Ishikawa (cell line): ENCODE data around the gene ZNF41.

ENCODE experiments used
- CEBPB ChIP-seq: IDR thresholded peaks from 2 replicates; pipeline ENCODE4 v1.6.1; 2012
- CREB1 ChIP-seq: IDR thresholded peaks from 2 replicates; pipeline ENCODE4 v1.6.1; 2012; ENCODE audit warnings: low read depth
- EGR1 ChIP-seq: IDR thresholded peaks from 2 replicates; pipeline ENCODE4 v1.6.1; 2012
- EP300 ChIP-seq: IDR thresholded peaks from 2 replicates; pipeline ENCODE4 v1.6.1; 2012; ENCODE audit warnings: borderline replicate concordance
- FOXM1 ChIP-seq: IDR thresholded peaks from 2 replicates; pipeline ENCODE4 v1.6.1; 2012; ENCODE audit warnings: low read depth, borderline replicate concordance
- NFIC ChIP-seq: IDR thresholded peaks from 2 replicates; pipeline ENCODE4 v1.6.1; 2012
- RAD21 ChIP-seq: IDR thresholded peaks from 2 replicates; pipeline ENCODE4 v1.6.1; 2012; ENCODE audit warnings: low read depth
- TAF1 ChIP-seq: IDR thresholded peaks from 2 replicates; pipeline ENCODE4 v1.6.1; 2012; ENCODE audit warnings: low read depth, mild to moderate bottlenecking
- TCF12 ChIP-seq: IDR thresholded peaks from 2 replicates; pipeline ENCODE4 v1.6.1; 2012; ENCODE audit warnings: low read depth
- TEAD4 ChIP-seq: IDR thresholded peaks from 2 replicates; pipeline ENCODE4 v1.6.1; 2012
- YY1 ChIP-seq: IDR thresholded peaks from 2 replicates; pipeline ENCODE4 v1.6.1; 2012; ENCODE audit warnings: low read depth
- ZBTB7A ChIP-seq: IDR thresholded peaks from 2 replicates; pipeline ENCODE4 v1.6.1; 2012; ENCODE audit warnings: low read depth
- TF ChIP-seq, protein P1 (sequence below): IDR thresholded peaks from 2 replicates; pipeline ENCODE4 v1.6.1; 2012
- TF ChIP-seq, protein P2 (sequence below): IDR thresholded peaks from 2 replicates; pipeline ENCODE4 v1.6.1; 2012; ENCODE audit warnings: low read depth, mild to moderate bottlenecking
- TF ChIP-seq, protein P3 (sequence below): IDR thresholded peaks from 2 replicates; pipeline ENCODE4 v1.6.1; 2012

ZNF41 gene

DNA sequence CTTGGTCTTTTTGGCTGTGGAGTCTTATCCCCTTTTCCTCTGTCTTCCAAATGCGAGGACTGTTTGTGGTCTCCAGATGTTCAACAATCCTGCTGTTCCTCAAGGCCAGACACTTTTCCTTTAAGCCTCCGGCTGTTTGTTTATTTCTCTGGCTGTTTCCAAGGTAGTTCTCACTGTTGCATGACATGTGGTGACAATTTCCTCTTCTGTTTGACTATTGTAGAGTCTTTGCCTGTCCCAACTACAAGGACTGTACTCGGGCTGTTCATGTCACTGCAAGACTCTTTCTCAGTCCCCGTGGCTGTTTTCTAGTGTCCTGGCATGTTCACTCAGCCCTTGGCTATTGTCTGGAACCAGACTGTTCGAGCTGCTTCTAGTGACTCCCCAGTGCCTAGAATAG lies 62.1 kb downstream of the ZNF41 start:
- TF ChIP-seq ZBTB7A (no peak), TAF1 (no peak), EP300 (no peak), TEAD4 (no peak), CREB1 (no peak), TCF12 (no peak), NFIC (no peak), EGR1 (no peak), RAD21 (no peak), CEBPB (no peak), YY1 (no peak), FOXM1 (no peak)
- TF ChIP-seq, protein P1, sequence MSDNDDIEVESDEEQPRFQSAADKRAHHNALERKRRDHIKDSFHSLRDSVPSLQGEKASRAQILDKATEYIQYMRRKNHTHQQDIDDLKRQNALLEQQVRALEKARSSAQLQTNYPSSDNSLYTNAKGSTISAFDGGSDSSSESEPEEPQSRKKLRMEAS = no peak
- TF ChIP-seq, protein P2, sequence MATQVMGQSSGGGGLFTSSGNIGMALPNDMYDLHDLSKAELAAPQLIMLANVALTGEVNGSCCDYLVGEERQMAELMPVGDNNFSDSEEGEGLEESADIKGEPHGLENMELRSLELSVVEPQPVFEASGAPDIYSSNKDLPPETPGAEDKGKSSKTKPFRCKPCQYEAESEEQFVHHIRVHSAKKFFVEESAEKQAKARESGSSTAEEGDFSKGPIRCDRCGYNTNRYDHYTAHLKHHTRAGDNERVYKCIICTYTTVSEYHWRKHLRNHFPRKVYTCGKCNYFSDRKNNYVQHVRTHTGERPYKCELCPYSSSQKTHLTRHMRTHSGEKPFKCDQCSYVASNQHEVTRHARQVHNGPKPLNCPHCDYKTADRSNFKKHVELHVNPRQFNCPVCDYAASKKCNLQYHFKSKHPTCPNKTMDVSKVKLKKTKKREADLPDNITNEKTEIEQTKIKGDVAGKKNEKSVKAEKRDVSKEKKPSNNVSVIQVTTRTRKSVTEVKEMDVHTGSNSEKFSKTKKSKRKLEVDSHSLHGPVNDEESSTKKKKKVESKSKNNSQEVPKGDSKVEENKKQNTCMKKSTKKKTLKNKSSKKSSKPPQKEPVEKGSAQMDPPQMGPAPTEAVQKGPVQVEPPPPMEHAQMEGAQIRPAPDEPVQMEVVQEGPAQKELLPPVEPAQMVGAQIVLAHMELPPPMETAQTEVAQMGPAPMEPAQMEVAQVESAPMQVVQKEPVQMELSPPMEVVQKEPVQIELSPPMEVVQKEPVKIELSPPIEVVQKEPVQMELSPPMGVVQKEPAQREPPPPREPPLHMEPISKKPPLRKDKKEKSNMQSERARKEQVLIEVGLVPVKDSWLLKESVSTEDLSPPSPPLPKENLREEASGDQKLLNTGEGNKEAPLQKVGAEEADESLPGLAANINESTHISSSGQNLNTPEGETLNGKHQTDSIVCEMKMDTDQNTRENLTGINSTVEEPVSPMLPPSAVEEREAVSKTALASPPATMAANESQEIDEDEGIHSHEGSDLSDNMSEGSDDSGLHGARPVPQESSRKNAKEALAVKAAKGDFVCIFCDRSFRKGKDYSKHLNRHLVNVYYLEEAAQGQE = no peak
- TF ChIP-seq, protein P3, sequence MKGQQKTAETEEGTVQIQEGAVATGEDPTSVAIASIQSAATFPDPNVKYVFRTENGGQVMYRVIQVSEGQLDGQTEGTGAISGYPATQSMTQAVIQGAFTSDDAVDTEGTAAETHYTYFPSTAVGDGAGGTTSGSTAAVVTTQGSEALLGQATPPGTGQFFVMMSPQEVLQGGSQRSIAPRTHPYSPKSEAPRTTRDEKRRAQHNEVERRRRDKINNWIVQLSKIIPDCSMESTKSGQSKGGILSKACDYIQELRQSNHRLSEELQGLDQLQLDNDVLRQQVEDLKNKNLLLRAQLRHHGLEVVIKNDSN = no peak

DNA sequence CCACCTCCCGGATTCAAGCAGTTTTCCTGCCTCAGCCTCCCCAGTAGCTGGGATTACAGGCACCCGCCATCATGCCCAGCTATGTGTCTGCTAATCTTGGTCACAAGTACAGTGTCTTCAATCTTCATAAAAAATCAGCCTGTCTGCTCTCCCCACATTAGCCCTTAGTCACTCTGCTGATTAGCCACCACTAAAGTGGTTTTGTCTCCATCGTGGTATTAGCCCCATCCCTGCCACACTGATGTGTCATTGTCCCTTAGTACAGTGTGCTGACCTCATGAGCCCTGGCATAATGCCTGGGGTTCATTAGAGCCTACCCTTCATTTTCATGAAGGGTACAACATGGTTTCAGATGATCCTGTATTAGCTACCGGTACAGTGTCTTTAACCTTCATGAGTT lies 62.8 kb downstream of the ZNF41 start:
- no peak for TF ChIP-seq FOXM1
- TF ChIP-seq, protein P2 = no peak
- TF ChIP-seq TEAD4 = no peak
- TF ChIP-seq CREB1 = no peak
- TF ChIP-seq EP300 = no peak
- no peak for TF ChIP-seq ZBTB7A
- TF ChIP-seq, protein P1 = no peak
- TF ChIP-seq RAD21 = no peak
- TF ChIP-seq EGR1 = no peak
- TF ChIP-seq YY1 = no peak
- TF ChIP-seq, protein P3 = no peak

DNA sequence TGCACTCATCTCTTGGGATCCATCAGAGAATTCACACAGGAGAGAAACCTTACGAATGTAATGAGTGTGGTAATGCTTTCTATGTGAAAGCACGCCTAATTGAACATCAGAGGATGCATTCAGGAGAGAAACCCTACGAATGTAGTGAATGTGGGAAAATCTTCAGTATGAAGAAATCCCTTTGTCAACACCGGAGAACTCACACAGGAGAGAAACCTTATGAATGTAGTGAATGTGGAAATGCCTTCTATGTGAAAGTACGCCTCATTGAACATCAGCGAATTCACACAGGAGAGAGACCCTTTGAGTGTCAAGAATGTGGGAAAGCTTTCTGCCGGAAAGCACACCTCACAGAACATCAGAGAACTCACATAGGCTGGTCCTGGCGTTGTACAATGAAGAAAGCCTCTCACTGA lies 69.8 kb downstream of the ZNF41 start:
- TF ChIP-seq YY1 = no peak
- TF ChIP-seq, protein P3 = no peak
- no peak for TF ChIP-seq TAF1
- no peak for TF ChIP-seq TCF12
- no peak for TF ChIP-seq FOXM1
- TF ChIP-seq RAD21 = no peak
- TF ChIP-seq, protein P1 = no peak
